Stimulated activated CD4-positive, alpha-beta T cell treated with anti-CD3 and anti-CD28 coated beads, TNF-alpha, amount 100 ng/mL, for 24 hours (primary cell): ENCODE results near the gene TUBB4B.
A peak's percentile ranks its signal among the peaks of the same experiment; 100 is the strongest.

Experiments
- DNase-seq, 3 experiments: peaks; one replicate each; pipeline ENCODE4 v3.0.0-alpha.2; 2020; ENCODE audit warnings: low read depth in 3 of 3

TUBB4B gene

GRCh38 chr9:137225699-137226331, 15.3 kb upstream of the TUBB4B start:
- no peak for DNase-seq

GRCh38 chr9:137226338-137227053, 14.6 kb upstream of the TUBB4B start:
- DNase-seq = no peak

GRCh38 chr9:137227054-137227852, 13.8 kb upstream of the TUBB4B start, which contains the start of gene RNF224:
Gene RNF224, plus strand, starts transcription at chr9:137227502. Its CDS starts 834 bp downstream, at chr9:137228336.
- DNase-seq = peak; percentile 64 to 83 (median 66)

- no peak for DNase-seq
Measured at GRCh38 chr9:137227853-137228505, 13.1 kb upstream of the TUBB4B start.

GRCh38 chr9:137228506-137228967, 12.6 kb upstream of the TUBB4B start:
- no peak for DNase-seq

GRCh38 chr9:137228968-137229896, 11.9 kb upstream of the TUBB4B start:
- no peak for DNase-seq

GRCh38 chr9:137229903-137230704, 11.0 kb upstream of the TUBB4B start:
- DNase-seq = no peak

- DNase-seq = no peak
Measured at GRCh38 chr9:137230705-137231371, 10.2 kb upstream of the TUBB4B start, which contains the start of gene SLC34A3. Gene SLC34A3, plus strand, starts transcription at chr9:137230901. Its CDS starts 802 bp downstream, at chr9:137231703.

- no peak for DNase-seq
Measured at GRCh38 chr9:137231372-137232039, 9.6 kb upstream of the TUBB4B start.

GRCh38 chr9:137232101-137232500, 9.0 kb upstream of the TUBB4B start:
- DNase-seq = no peak

- DNase-seq = no peak
Measured at GRCh38 chr9:137232510-137232909, 8.6 kb upstream of the TUBB4B start.

- DNase-seq = no peak
Measured at GRCh38 chr9:137233143-137233980, 7.7 kb upstream of the TUBB4B start.

GRCh38 chr9:137234055-137234697, 6.9 kb upstream of the TUBB4B start:
- no peak for DNase-seq

GRCh38 chr9:137234758-137235423, 6.2 kb upstream of the TUBB4B start:
- no peak for DNase-seq

- DNase-seq = no peak
Measured at GRCh38 chr9:137235424-137236237, 5.5 kb upstream of the TUBB4B start.
